ENCODE data around the gene CD101.

Gene CD101

GRCh38 chr1:116984406-116985160, 17.0 kb upstream of the CD101 start:
- DNase-seq (ENCODE audit: insufficient read length, low spot score) = no peak
- FAIRE-seq = no peak

- no peak for DNase-seq (ENCODE audit: insufficient read length, low spot score)
- no peak for FAIRE-seq
These were observed 14.9 kb upstream of the CD101 start for GRCh38 chr1:116986421-116987255.

GRCh38 chr1:116987256-116987555, 14.4 kb upstream of the CD101 start:
- FAIRE-seq (no peak), DNase-seq (ENCODE audit: insufficient read length, low spot score) (no peak)

DNA sequence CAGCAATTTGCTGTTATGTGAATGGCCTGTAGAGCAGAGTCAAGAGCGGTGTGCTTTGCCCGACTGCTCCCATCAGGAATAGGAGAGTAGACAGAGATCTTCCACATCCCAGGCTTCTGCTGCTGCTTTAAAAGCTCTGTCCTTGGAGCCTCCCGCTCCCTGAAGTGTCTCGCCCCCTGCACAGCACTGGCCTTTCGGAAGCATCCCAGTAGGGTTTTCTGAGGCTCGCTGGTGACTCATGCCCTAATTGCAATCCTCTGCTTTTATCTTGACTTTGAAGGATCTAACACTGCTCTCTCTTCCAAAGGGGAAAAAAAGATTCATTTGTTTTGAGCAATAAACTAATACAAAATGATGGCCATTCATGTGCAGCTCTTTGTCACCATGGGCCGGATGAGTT, 13.3 kb upstream of the CD101 start:
- FAIRE-seq = no peak
- DNase-seq (ENCODE audit: insufficient read length, low spot score) = no peak

- DNase-seq (ENCODE audit: insufficient read length, low spot score) = no peak
- no peak for FAIRE-seq
These were observed 12.7 kb upstream of the CD101 start for GRCh38 chr1:116988908-116989307.

DNA sequence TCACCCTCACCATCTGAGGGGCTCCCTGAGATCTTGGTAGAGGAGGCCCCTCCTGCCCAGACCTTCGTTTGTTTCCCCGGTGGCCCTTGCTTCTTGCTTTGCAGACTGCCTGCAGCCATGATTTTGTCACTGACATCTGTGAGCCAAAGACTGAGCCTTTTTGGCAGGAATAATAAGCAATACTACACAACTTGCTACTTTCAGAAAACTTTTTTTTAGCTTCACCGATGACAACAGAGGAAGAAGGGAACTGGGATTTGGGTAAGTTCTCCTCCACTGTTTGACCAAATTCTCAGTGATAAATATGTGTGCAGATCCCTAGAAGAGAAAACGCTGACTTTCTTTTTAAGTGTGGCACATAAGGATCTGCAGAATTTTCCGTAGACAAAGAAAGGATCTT, 11.7 kb upstream of the CD101 start:
- FAIRE-seq = no peak
- DNase-seq (ENCODE audit: insufficient read length, low spot score) = no peak

- DNase-seq (ENCODE audit: insufficient read length, low spot score) (no peak), FAIRE-seq (no peak)
These were observed 10.9 kb upstream of the CD101 start for GRCh38 chr1:116990612-116991151.

DNA sequence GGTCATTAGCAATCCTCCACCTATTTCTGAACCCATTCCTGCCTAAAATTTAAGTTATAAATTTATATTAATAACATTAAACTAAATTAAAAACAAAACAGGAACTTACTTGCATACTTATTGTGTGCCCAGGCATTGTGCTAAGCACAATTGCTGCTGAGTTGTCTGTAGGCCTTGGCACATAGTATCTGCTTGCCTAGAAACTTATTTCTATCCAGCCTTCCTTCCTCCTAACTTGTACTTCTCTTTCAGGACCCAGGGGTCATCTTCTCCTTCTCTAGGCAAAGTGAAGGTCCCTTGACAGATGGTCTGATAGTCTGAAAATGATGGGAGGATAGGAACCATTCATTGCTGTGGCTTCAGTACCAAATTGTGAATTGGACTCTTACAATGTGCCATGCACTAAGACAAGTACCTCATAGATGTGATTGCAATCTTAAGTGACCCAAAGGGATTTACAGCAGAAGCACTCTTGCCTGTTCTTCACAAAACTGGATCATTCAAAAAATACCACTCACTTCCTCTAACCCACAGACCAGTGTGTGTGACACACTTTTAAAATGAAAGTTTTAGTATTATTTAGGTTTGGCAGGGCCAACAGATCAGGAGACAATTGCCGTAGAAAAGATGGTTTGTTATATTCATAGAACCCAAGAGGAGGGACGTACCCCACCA, 10.3 kb upstream of the CD101 start:
- DNase-seq (ENCODE audit: insufficient read length, low spot score) = no peak
- no peak for FAIRE-seq

DNA sequence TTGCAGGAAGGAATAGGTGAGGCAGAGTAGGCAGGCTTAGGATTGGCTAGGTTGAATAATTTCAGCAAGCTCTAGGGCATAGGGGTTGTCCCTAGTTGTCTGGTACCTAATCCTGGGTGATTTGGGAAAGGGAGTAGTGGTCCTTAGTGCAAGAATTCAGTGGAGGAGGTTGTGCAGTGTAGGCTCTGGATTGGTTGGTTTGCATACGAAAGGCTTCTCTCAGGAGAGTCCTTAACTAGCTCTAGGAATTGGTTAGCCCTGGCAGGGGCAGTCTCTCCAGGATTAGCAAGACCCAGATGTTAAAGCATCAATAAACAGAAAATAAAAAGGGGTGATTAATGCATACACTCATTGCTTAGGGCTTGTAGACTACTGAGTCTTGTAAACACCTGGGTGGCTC, 9.6 kb upstream of the CD101 start:
- no peak for DNase-seq (ENCODE audit: insufficient read length, low spot score)
- FAIRE-seq = no peak

GRCh38 chr1:116993286-116993685, 8.3 kb upstream of the CD101 start:
- no peak for DNase-seq (ENCODE audit: insufficient read length, low spot score)
- no peak for FAIRE-seq

DNA sequence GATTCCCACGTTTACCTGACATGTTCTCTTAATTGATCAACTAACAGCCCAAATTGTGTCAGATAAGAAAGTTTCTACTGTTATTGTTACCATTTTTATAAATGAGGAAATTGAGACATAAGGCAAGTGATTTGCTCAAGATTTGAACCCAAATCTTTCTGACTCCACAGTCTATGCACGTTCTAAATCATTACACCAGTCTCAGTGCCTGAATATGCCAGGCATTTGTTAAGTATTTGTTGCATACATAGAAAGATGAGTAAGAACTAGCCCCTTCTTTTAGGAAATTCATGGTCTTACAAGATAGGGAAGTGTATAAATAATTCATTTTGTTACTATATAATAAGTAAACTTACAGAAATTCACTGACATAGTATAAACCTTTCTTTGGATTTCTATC, 7.1 kb upstream of the CD101 start:
- FAIRE-seq (no peak), DNase-seq (ENCODE audit: insufficient read length, low spot score) (no peak)

GRCh38 chr1:116997066-116997465, 4.5 kb upstream of the CD101 start:
- FAIRE-seq = no peak
- DNase-seq (ENCODE audit: insufficient read length, low spot score) = no peak

GRCh38 chr1:116997636-116998035, 3.9 kb upstream of the CD101 start:
- FAIRE-seq = no peak
- no peak for DNase-seq (ENCODE audit: insufficient read length, low spot score)

DNA sequence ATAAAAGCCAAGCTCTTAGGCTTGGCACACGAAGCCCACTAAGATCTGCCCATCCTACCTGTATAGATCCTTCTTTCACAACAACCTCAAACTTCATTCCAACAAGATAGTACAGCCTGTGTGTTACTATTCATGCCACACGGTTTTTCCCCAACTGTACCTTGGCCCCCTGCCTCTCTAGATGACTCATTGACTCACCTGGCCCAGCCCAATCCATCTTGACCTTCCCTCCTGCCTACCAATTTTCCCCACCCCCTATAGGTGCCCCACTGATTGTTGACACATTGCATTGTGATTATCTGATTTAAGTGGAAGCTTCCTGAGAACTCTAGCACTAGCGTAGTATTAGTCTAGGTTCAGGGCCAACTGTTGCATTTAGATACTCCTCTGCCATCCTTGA, 2.0 kb upstream of the CD101 start:
- no peak for DNase-seq (ENCODE audit: insufficient read length, low spot score)
- no peak for FAIRE-seq

GRCh38 chr1:117000142-117000541, 1.4 kb upstream of the CD101 start:
- FAIRE-seq (no peak), DNase-seq (ENCODE audit: insufficient read length, low spot score) (no peak)

DNA sequence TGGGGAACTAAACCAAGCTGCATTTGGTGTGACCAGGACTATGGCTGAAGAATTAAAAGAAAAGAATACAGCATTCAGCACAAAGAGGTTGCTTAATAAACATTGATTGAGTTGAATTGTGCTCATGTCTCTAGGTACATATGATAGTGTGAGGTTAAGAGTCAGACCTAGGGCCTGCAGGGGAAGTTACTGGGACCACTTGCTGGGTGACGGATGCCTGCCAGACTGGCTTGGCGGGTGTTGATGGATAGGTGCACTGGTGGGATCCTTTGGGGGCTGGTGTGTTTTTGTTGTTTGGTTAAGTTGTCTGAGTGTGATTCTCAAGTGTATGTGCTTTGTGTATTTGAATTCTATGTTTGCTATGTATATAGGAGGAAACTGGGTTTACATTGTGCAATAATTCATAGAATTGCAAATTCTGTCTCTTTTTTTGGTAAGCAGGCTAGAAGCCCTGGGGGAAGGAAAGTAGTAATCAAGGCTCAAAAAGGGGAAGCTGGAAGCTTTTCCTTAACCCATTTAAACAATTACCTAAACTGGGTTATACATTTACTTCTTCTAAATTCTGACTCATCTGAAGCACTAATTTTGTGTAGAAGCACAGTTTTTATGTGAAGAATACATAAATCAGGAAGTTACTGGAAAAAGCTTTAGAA, 1.8 kb downstream of the CD101 start:
- FAIRE-seq = no peak
- no peak for DNase-seq (ENCODE audit: insufficient read length, low spot score)

GRCh38 chr1:117007719-117008013, 6.1 kb downstream of the CD101 start:
- no peak for DNase-seq (ENCODE audit: insufficient read length, low spot score)
- FAIRE-seq = no peak

- DNase-seq (ENCODE audit: insufficient read length, low spot score) = no peak
- no peak for FAIRE-seq
These were observed 7.1 kb downstream of the CD101 start for GRCh38 chr1:117008656-117009055.

- no peak for DNase-seq (ENCODE audit: insufficient read length, low spot score)
- FAIRE-seq = no peak
These were observed 7.6 kb downstream of the CD101 start for GRCh38 chr1:117009132-117009531.

GRCh38 chr1:117010310-117010969, 8.9 kb downstream of the CD101 start:
- no peak for DNase-seq (ENCODE audit: insufficient read length, low spot score)
- FAIRE-seq = no peak

- no peak for FAIRE-seq
- DNase-seq (ENCODE audit: insufficient read length, low spot score) = no peak
These were observed 9.8 kb downstream of the CD101 start for GRCh38 chr1:117011334-117011733.
